SK-N-SH (cell line): ENCODE measurements around the gene ENDOV. TPM values are rescaled to one million over a fixed set of nuclear protein-coding genes. Genes with fewer than 3 reads are reported as not detected.
"Not testable (repeated sequence)": the region's sequence is repeated elsewhere in the genome, so short reads cannot be mapped to it uniquely, and the experiment has no call there.

Experiments
- CTCF ChIA-PET: fragments of 300-600, 350-600 bp; formaldehyde crosslinking; extraction: SDS; loops from one replicate; lab custom pipeline; 2021; lab: Yijun Ruan, JAX
- POLR2A ChIA-PET: fragments of 350-600 bp; sonication (Branson Sonifier 250); formaldehyde crosslinking; extraction: SDS; loops from one replicate; lab custom pipeline; 2020; ENCODE audit warnings: antibody characterized with exemption, inconsistent platforms; lab: Yijun Ruan, JAX
- DNase-seq: peaks from one replicate; pipeline ENCODE4 v3.0.0; 2012
- H2AFZ ChIP-seq: fragments of 200-600 bp; sonication (generic); 2 replicates; pipeline ENCODE4 v1.8.1; 2016; ENCODE audit warnings: antibody characterized with exemption, mild to moderate bottlenecking, low read depth
- H3F3A ChIP-seq: fragments of 200-600 bp; sonication (generic); replicated peaks from 2 replicates; pipeline ENCODE3; 2016; ENCODE audit warnings: antibody characterized with exemption, mild to moderate bottlenecking; ENCODE audit not compliant: insufficient read depth
- H3K27ac ChIP-seq, 2 experiments: fragments of 200-500 bp in 1 of 2; fragments of 200-600 bp in 1 of 2; sonication (Bioruptor generic) in 1 of 2; sonication (generic), shearing (Covaris generic) in 1 of 2; 2 replicates each; pipeline versions ENCODE4 v1.5.1 to v1.6.1; 2014 to 2016; ENCODE audit warnings: low read depth in 2 of 2, inconsistent platforms in 1 of 2, low read length in 1 of 2, mild to moderate bottlenecking in 1 of 2, mixed read lengths in 1 of 2
- H3K27me3 ChIP-seq: fragments of 200-600 bp; sonication (generic), shearing (Covaris generic); 2 replicates; pipeline ENCODE4 v1.6.1; 2016; ENCODE audit warnings: mixed run types; ENCODE audit not compliant: insufficient read depth
- H3K36me3 ChIP-seq, 2 experiments: fragments of 200-500 bp in 1 of 2; fragments of 200-600 bp in 1 of 2; sonication (Bioruptor generic) in 1 of 2; sonication (generic) in 1 of 2; replicated peaks in 1 of 2; 2 replicates each; pipeline versions ENCODE3 to v1.5.1; 2014 to 2016; ENCODE audit warnings: low read length in 1 of 2, mild to moderate bottlenecking in 1 of 2; ENCODE audit not compliant: insufficient read depth in 2 of 2, control insufficient read depth in 1 of 2
- H3K4me1 ChIP-seq, 2 experiments: fragments of 200-500 bp in 1 of 2; fragments of 200-600 bp in 1 of 2; sonication (Bioruptor generic) in 1 of 2; sonication (generic), shearing (Covaris generic) in 1 of 2; 2 replicates each; pipeline versions ENCODE4 v1.5.1 to v1.6.1; 2014 to 2016; ENCODE audit warnings: low read depth in 1 of 2, low read length in 1 of 2, mixed run types in 1 of 2; ENCODE audit not compliant: insufficient read depth in 2 of 2, control insufficient read depth in 1 of 2
- H3K4me2 ChIP-seq: fragments of 200-600 bp; sonication (generic), shearing (Covaris generic); 2 replicates; pipeline ENCODE4 v1.6.1; 2017; ENCODE audit warnings: mixed run types
- H3K4me3 ChIP-seq, 2 experiments: fragments of 200-500 bp in 1 of 2; fragments of 200-600 bp in 1 of 2; sonication (Bioruptor generic) in 1 of 2; sonication (generic), shearing (Covaris generic) in 1 of 2; 2 replicates each; pipeline versions ENCODE4 v1.5.1 to v1.8.1; 2014 to 2016; ENCODE audit warnings: low read depth in 2 of 2, inconsistent platforms in 1 of 2, low read length in 1 of 2, mild to moderate bottlenecking in 1 of 2, mixed read lengths in 1 of 2, moderate library complexity in 1 of 2
- H3K79me2 ChIP-seq: fragments of 200-600 bp; sonication (generic); 2 replicates; pipeline ENCODE4 v1.8.1; 2017; ENCODE audit warnings: mild to moderate bottlenecking; ENCODE audit not compliant: insufficient read depth
- H3K9ac ChIP-seq: fragments of 200-600 bp; sonication (generic); 2 replicates; pipeline ENCODE4 v1.6.1; 2017; ENCODE audit warnings: mixed run types
- H3K9me2 ChIP-seq: fragments of 200-600 bp; sonication (generic); 2 replicates; pipeline ENCODE4 v1.6.1; 2017; ENCODE audit warnings: mixed run types
- H3K9me3 ChIP-seq: fragments of 200-600 bp; sonication (generic); 2 replicates; pipeline ENCODE4 v1.6.1; 2017; ENCODE audit warnings: mixed run types, mild to moderate bottlenecking, moderate library complexity
- H4K20me1 ChIP-seq: fragments of 200-600 bp; sonication (generic); 2 replicates; pipeline ENCODE4 v1.6.1; 2017; ENCODE audit warnings: mild to moderate bottlenecking, mixed run types; ENCODE audit not compliant: insufficient read depth
- CTCF ChIP-seq: fragments of 200-600 bp; sonication (generic); IDR thresholded peaks from 2 replicates; pipeline ENCODE4 v1.6.1; 2017; ENCODE audit warnings: antibody characterized with exemption, mild to moderate bottlenecking, moderate library complexity
- ELF1 ChIP-seq: IDR thresholded peaks from 2 replicates; pipeline ENCODE4 v1.4.0; 2012
- FOXJ3 ChIP-seq: sonication (generic); formaldehyde crosslinking; IDR thresholded peaks from 2 replicates; pipeline ENCODE4 v1.5.1; 2020; ENCODE audit warnings: mild to moderate bottlenecking, missing genetic modification reagents
- FOXM1 ChIP-seq: IDR thresholded peaks from 2 replicates; pipeline ENCODE4 v1.4.0; 2012; ENCODE audit warnings: low read depth, mild to moderate bottlenecking
- IRF3 ChIP-seq: fragments of 150-350 bp; IDR thresholded peaks from 2 replicates; pipeline ENCODE4 v1.6.1; 2016; ENCODE audit warnings: mild to moderate bottlenecking, low read depth, low read length
- MAX ChIP-seq: IDR thresholded peaks from 2 replicates; pipeline ENCODE4 v1.4.0; 2012; ENCODE audit warnings: low read depth
- MEF2A ChIP-seq: IDR thresholded peaks from 2 replicates; pipeline ENCODE4 v1.4.0; 2012; ENCODE audit warnings: low read depth, borderline replicate concordance
- NRF1 ChIP-seq: IDR thresholded peaks from 2 replicates; pipeline ENCODE4 v1.6.1; 2012; ENCODE audit warnings: low read depth, mild to moderate bottlenecking, low read length
- POLR2AphosphoS5 ChIP-seq: IDR thresholded peaks from 2 replicates; pipeline ENCODE4 v1.6.1; 2012; ENCODE audit warnings: low read depth, low read length
- RCOR1 ChIP-seq: fragments of 150-350 bp; IDR thresholded peaks from 2 replicates; pipeline ENCODE4 v1.6.1; 2017; ENCODE audit warnings: antibody characterized with exemption, low read length
- TAF1 ChIP-seq: IDR thresholded peaks from 2 replicates; pipeline ENCODE4 v1.6.1; 2012; ENCODE audit warnings: low read depth, mild to moderate bottlenecking, low read length, moderate library complexity, borderline replicate concordance
- USF1 ChIP-seq: IDR thresholded peaks from 2 replicates; pipeline ENCODE4 v1.4.0; 2012; ENCODE audit warnings: low read depth, borderline replicate concordance
- ZBTB33 ChIP-seq: IDR thresholded peaks from 2 replicates; pipeline ENCODE4 v1.4.0; 2012; ENCODE audit warnings: low read depth, borderline replicate concordance
- WGBS: methylation state at CpG from one replicate; pipeline ENCODE4 v1.1.6; 2017; ENCODE audit warnings: low lambda C conversion rate; 5-methylcytosine and 5-hydroxymethylcytosine counted together
- polyA plus RNA-seq, 3 experiments: library from polyadenylated mRNA; depleted of rRNA; stranded (reverse); fragments of >200 nt; gene quantifications; 2 replicates each; pipeline ENCODE4 v1.2.3, GENCODE V29; 2012

Gene ENDOV
- polyA plus RNA-seq, 1 of the 3 experiments (the other 2 are of a cell fraction) = 83.6 TPM

- POLR2A ChIA-PET, H3K36me3 ChIP-seq, H3K4me1 ChIP-seq, H3F3A ChIP-seq, H3K4me2 ChIP-seq, H3K9ac ChIP-seq, DNase-seq, H3K9me3 ChIP-seq, H3K27me3 ChIP-seq, H4K20me1 ChIP-seq, H3K4me3 ChIP-seq, H3K9me2 ChIP-seq, H3K27ac ChIP-seq, H2AFZ ChIP-seq, H3K79me2 ChIP-seq: not testable (repeated sequence)
- WGBS = 91% methylated on average over 9 of the region's 9 CpGs
- CTCF ChIA-PET = interaction anchor here (1.0 kb wide), 1 partner anchor 10 kb away, joined by 4 read pairs; no protein-coding TSS in a partner anchor
These were observed 13.9 kb upstream of the ENDOV start for GRCh38 chr17:80401086-80401485.

- H3K27ac ChIP-seq, H3K9me2 ChIP-seq, H3K9me3 ChIP-seq, H3K79me2 ChIP-seq, H3K4me2 ChIP-seq, H3K36me3 ChIP-seq, H3K4me1 ChIP-seq, H4K20me1 ChIP-seq, H3K9ac ChIP-seq, H2AFZ ChIP-seq, H3K27me3 ChIP-seq, DNase-seq, POLR2A ChIA-PET, H3F3A ChIP-seq, H3K4me3 ChIP-seq: not testable (repeated sequence)
- 91% methylated on average over 13 of the region's 13 CpGs for WGBS
- CTCF ChIA-PET = interaction anchor here (1.0 kb wide), 1 partner anchor 11 kb away, joined by 4 read pairs; no protein-coding TSS in a partner anchor
These were observed 12.9 kb upstream of the ENDOV start for GRCh38 chr17:80402102-80402501.

GRCh38 chr17:80402959-80403358, 12.0 kb upstream of the ENDOV start:
- ChIA-PET CTCF (no interaction called here), POLR2A (no interaction called here)
- Histone ChIP-seq H3K9me2 (no peaks in the 10 kb centered on the region), H3K4me2 (no peak overlapping the region), H3K4me1 (no peaks in the 10 kb centered on the region), H3K27ac (no peak overlapping the region), H3K36me3 (no peaks in the 10 kb centered on the region), H3K9ac (no peak overlapping the region)
- TF ChIP-seq MAX (no peak), IRF3 (no peak), FOXM1 (no peak), NRF1 (no peak), FOXJ3 (CRISPR knock-in tag) (no peak), ELF1 (no peak), POLR2AphosphoS5 (no peak), RCOR1 (no peak), TAF1 (no peak), USF1 (no peak), ZBTB33 (no peak), MEF2A (no peak), CTCF (no peak)
- TF ChIP-seq, all 33 proteins: peak for 0
- Histone ChIP-seq H2AFZ (no peak overlapping the region), H3K79me2 (peaks cover 8% of the 10 kb centered on the region; the same call in 1 of the 2 replicates), H3K9me3 (no peaks in the 10 kb centered on the region), H4K20me1 (no peaks in the 10 kb centered on the region), H3K27me3 (no peaks in the 10 kb centered on the region), H3K4me3 (no peak overlapping the region), H3F3A (peaks cover 5% of the 10 kb centered on the region)
- WGBS = 80% methylated on average over 4 of the region's 4 CpGs
- no peak for DNase-seq
